K562 (cell line): ENCODE results near the gene DUOX2. TPM values are rescaled to one million over a fixed set of nuclear protein-coding genes. Genes with fewer than 3 reads are reported as not detected.
A peak's percentile ranks its signal among the peaks of the same experiment; 100 is the strongest.

Source experiments
- ARID2 ChIP-seq: fragments of 450-650 bp; IDR thresholded peaks from 2 replicates; pipeline ENCODE4 v1.6.1; 2017; ENCODE audit warnings: antibody characterized with exemption, mild to moderate bottlenecking
- HLTF ChIP-seq: fragments of 450-650 bp; IDR thresholded peaks from 2 replicates; pipeline ENCODE4 v1.6.1; 2016
- IRF9 ChIP-seq: fragments of 450-650 bp; IDR thresholded peaks from 2 replicates; pipeline ENCODE4 v1.6.1; 2016; ENCODE audit warnings: missing biosample characterization, missing genetic modification characterization
- KHSRP ChIP-seq: fragments of 450-650 bp; IDR thresholded peaks from 2 replicates; pipeline ENCODE4 v1.6.1; 2017
- NKRF ChIP-seq: fragments of 450-650 bp; IDR thresholded peaks from 2 replicates; pipeline ENCODE4 v1.6.1; 2016; ENCODE audit warnings: borderline replicate concordance
- SMAD3 ChIP-seq: fragments of 450-650 bp; formaldehyde crosslinking; conservative IDR thresholded peaks from 2 replicates; pipeline ENCODE4 v1.4.0; 2020; ENCODE audit warnings: mild to moderate bottlenecking
- VEZF1 ChIP-seq: fragments of 200-800 bp; sonication (Bioruptor generic); IDR thresholded peaks from 2 replicates; pipeline ENCODE4 v1.6.1; 2017; ENCODE audit warnings: missing genetic modification characterization, missing compliant biosample characterization
- ZBTB8A ChIP-seq: fragments of 450-650 bp; IDR thresholded peaks from 2 replicates; pipeline ENCODE4 v1.6.1; 2018; ENCODE audit warnings: mild to moderate bottlenecking, moderate library complexity; ENCODE audit not compliant: partially characterized antibody
- ZHX1 ChIP-seq: fragments of 150-350 bp; conservative IDR thresholded peaks from 2 replicates; pipeline ENCODE4 v1.6.1; 2014; ENCODE audit warnings: low read length
- ZNF318 ChIP-seq, 2 experiments: fragments of 450-650 bp; IDR thresholded peaks; 2 replicates each; pipeline ENCODE4 v1.6.1; 2016; ENCODE audit warnings: mild to moderate bottlenecking in 2 of 2, borderline replicate concordance in 1 of 2, low read depth in 1 of 2, moderate library complexity in 1 of 2
- polyA plus RNA-seq, 8 experiments: library from polyadenylated mRNA; depleted of rRNA in 4 of 8; stranded (reverse) in 5 of 8; unstranded in 3 of 8; fragments of >200 nt; fragmentation: Nextera tagmentation in 2 of 8; fragmentation: Illumina TruSeq in 1 of 8; extraction: Ambion mirVana in 2 of 8; extraction: Trizol in 1 of 8; gene quantifications; 2 replicates each; pipeline versions ENCODE4 v1.2.1 to v1.2.3, GENCODE V29; 2011 to 2014; ENCODE audit warnings: inconsistent platforms in 1 of 8, missing spikeins in 1 of 8
- total RNA-seq, 7 experiments: library from RNA; depleted of rRNA in 6 of 7; stranded (reverse); fragments of >200 nt in 6 of 7; fragmentation: Illumina TruSeq in 2 of 7; extraction: Trizol in 2 of 7; gene quantifications; 2 replicates each; pipeline versions ENCODE4 v1.2.1 to v1.2.3, GENCODE V29; 2011 to 2021; ENCODE audit warnings: low replicate concordance in 1 of 7

The DUOX2 gene
- total and polyA plus RNA-seq, 9 of the 15 experiments (the other 6 are each of a cell fraction or from before 2014, with no cell fraction given), result 0.01 to 0.03 (median 0.02) TPM; not detected in 6

- peak in 1 of 2 experiments; percentile 66; a peak in 2 of 4 replicates for TF ChIP-seq ZNF318 (IDR thresholded peaks at IDR 0.05; ENCODE audit: borderline replicate concordance in 1 of 2, low read depth in 1 of 2)
- no peak; the same call in 1 of the 2 replicates for TF ChIP-seq HLTF
- peak; percentile 57; the same call in 1 of the 2 replicates for TF ChIP-seq IRF9 (tag)
- TF ChIP-seq VEZF1 (CRISPR knock-in tag), result peak; percentile 87
- TF ChIP-seq ZHX1, result no peak
- no peak; the same call in 1 of the 2 replicates for TF ChIP-seq NKRF
- no peak for TF ChIP-seq ARID2
- TF ChIP-seq SMAD3 (CRISPR knock-in tag), result 0 out of 2 replicates have a peak, but pooled peaks have one; percentile 49
- no peak for TF ChIP-seq ZBTB8A
- peak; percentile 68; the same call in 1 of the 2 replicates for TF ChIP-seq KHSRP
These were observed 65.0 kb downstream of the DUOX2 start (continued) for GRCh38 chr15:45048794-45049631.
